ENCODE data around the gene P4HTM.

DNA sequence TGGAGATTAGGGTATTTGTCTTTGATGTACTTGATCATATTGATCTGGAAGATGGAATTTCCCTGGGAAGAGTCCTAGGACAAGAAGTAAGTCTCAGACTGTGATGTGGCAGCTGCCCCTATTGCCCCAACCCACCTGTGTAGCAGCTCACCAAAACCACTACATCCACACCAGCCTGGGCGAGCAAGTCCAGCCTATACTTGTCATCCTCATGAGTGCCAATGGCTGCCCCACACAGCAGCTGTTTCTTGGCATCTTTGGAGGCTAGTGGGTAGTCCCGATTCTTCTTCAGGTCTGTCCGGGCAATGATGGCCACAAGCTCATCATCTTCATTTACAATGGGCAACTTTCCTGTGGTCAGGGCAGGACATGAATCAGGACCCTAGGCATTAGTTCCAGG is 36.5 kb downstream of the P4HTM start:
- TF ChIP-seq, protein P1, sequence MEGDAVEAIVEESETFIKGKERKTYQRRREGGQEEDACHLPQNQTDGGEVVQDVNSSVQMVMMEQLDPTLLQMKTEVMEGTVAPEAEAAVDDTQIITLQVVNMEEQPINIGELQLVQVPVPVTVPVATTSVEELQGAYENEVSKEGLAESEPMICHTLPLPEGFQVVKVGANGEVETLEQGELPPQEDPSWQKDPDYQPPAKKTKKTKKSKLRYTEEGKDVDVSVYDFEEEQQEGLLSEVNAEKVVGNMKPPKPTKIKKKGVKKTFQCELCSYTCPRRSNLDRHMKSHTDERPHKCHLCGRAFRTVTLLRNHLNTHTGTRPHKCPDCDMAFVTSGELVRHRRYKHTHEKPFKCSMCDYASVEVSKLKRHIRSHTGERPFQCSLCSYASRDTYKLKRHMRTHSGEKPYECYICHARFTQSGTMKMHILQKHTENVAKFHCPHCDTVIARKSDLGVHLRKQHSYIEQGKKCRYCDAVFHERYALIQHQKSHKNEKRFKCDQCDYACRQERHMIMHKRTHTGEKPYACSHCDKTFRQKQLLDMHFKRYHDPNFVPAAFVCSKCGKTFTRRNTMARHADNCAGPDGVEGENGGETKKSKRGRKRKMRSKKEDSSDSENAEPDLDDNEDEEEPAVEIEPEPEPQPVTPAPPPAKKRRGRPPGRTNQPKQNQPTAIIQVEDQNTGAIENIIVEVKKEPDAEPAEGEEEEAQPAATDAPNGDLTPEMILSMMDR (IDR thresholded peaks at IDR 0.05; ENCODE audit: insufficient read depth, low read depth, low read length): no peak
- no peak for TF ChIP-seq EZH2 (IDR thresholded peaks at IDR 0.05; ENCODE audit: insufficient read depth, low read length)
